ENCODE results near the gene NSF.

The NSF gene

DNA sequence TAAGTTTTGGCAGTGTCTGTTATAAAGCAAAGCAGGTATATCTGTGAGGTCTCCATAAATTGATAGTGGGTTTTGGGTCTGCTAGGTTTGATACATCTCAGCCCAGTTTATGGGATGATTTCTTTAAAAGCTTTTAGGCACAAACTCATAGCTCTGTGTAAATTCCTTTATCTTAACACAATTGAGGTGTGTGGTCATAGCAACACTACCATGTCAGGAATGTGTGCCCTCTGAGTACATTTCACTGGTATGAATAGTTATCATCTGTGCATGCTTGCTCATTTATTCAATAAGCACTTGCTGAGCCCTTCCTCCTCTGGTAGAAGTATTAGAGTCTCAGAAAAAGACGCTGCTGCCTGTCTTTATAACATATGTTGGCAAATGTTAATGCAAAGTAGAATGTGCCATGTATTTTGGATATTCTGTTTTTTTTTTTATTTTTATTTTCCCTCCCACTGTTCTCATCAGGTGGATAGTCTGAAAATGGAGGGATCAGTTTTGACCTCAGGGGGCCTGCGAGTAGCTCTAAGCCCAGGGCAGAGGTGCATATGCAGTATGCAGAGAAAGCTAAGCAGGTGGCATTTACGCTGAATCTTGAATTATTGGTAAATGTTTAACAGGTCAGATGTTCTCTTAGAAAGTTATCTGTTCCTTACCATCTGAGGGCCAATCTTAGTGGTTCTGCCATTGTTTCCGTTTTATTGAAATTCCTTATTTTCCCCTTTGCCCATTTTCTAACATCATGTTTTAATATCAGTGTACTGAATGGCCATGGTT lies 137.3 kb downstream of the NSF start:
- peaks cover 59% of the 10 kb centered on the region for H3K36me3 Mint-ChIP-seq
- H3K4me3 Mint-ChIP-seq: no peak overlapping the region
- no peak overlapping the region for H3K27ac Mint-ChIP-seq
- ATAC-seq: no peak
- H3K9me3 Mint-ChIP-seq: no peaks in the 10 kb centered on the region
- H3K27me3 Mint-ChIP-seq: no peaks in the 10 kb centered on the region
- peaks cover 19% of the 10 kb centered on the region for H3K4me1 Mint-ChIP-seq

DNA sequence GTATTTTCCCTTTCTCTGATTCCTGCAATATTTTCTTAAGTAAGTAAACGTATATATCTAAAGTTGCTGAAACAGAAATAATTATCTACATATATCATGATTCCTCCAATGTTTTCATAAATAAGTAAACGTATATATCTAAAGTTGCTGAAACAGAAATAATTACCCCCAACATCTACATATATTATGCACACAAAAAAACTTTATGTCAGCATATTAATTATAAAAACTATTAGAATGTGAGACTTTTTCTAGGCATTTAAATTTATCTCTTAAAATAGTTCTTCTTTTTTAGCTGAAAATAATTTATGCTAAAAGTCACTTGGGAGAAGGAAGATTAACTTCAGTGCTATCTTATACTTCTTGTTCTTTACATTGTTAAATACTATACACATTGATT lies 139.6 kb downstream of the NSF start:
- H3K4me3 Mint-ChIP-seq: no peak overlapping the region
- no peaks in the 10 kb centered on the region for H3K27me3 Mint-ChIP-seq
- H3K27ac Mint-ChIP-seq: no peak overlapping the region
- no peaks in the 10 kb centered on the region for H3K9me3 Mint-ChIP-seq
- peaks cover 50% of the 10 kb centered on the region for H3K36me3 Mint-ChIP-seq
- H3K4me1 Mint-ChIP-seq: peaks cover 14% of the 10 kb centered on the region
- ATAC-seq: no peak

DNA sequence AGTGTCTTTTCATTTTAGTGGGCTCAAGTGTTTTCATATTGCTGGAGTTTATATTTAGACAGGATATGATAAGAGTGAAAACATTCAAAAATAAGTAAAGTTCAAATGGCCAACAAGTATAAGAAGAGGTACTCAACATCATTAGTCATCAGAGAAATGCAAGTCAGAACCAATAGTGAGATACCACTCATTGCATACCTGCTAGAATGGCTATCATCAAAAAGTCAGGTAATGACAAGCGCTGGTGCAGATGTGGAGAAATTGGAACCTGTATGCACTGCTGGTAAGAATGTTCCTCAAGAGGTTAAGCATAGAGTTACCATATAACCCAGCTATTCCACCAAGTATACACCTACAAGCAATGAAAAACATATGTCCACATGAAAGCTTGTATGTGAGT lies 140.2 kb downstream of the NSF start:
- Mint-ChIP-seq H3K9me3 (no peaks in the 10 kb centered on the region), H3K27ac (peak overlapping the region; percentile 44), H3K4me3 (no peak overlapping the region), H3K4me1 (peaks cover 19% of the 10 kb centered on the region), H3K36me3 (peaks cover 50% of the 10 kb centered on the region), H3K27me3 (no peaks in the 10 kb centered on the region)
- ATAC-seq: no peak

DNA sequence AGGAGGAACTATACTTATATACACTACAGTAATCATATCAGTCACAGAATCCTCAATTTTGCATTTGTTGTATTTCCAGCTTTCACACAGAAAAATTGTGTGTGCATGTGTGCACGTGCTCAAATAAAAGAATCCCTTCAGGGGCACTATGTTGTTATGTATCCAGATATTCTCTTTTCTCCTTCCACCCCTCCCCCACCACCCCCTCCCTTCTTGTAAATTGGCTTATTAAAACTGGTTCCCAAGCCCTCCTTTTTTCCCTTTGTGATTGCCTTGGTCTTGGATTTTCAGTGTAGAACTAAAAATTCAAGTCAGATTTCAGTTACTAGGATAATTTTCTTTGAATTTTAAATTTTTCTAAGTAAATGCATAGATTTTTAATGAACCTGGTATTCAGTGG lies 141.7 kb downstream of the NSF start:
- Mint-ChIP-seq H3K27ac (no peak overlapping the region), H3K27me3 (no peaks in the 10 kb centered on the region), H3K4me3 (no peak overlapping the region), H3K36me3 (peaks cover 40% of the 10 kb centered on the region), H3K9me3 (no peaks in the 10 kb centered on the region), H3K4me1 (peaks cover 34% of the 10 kb centered on the region)
- ATAC-seq: no peak

DNA sequence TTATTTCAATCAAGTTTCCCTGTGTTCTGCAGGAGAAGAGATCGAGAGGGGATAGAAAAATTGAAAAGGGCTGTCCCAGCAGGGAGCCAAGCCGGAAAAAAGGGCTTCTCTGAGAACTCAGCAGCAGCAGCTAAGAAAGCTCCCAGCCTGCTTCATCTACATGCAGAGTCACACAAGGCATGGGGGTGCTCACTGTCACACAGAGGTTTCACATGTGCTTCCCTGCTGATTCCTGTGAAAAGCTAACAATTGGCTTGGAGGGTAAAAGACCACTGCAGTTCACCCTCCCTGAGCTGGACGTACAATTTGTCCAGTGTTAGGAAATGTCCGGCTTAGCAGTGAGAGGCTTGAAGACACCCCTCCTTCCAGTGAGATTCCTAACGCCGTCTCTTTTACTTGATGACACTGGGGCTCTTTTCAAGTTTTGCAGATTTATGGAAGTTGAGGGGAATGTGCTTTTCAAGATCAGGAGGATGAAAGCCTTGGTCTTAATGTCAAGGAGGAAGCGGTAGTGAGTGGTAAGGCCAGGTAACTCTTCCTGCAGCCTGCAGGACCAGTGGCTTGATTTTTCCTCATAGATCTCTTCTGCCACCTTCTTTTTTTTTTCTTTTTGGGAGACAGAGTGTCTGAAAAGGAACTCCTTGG lies 142.4 kb downstream of the NSF start:
- H3K27me3 Mint-ChIP-seq: no peaks in the 10 kb centered on the region
- H3K4me1 Mint-ChIP-seq: peaks cover 41% of the 10 kb centered on the region
- H3K9me3 Mint-ChIP-seq: no peaks in the 10 kb centered on the region
- ATAC-seq: no peak
- H3K27ac Mint-ChIP-seq: peak overlapping the region; percentile 53
- H3K36me3 Mint-ChIP-seq: peaks cover 34% of the 10 kb centered on the region
- H3K4me3 Mint-ChIP-seq: no peak overlapping the region

DNA sequence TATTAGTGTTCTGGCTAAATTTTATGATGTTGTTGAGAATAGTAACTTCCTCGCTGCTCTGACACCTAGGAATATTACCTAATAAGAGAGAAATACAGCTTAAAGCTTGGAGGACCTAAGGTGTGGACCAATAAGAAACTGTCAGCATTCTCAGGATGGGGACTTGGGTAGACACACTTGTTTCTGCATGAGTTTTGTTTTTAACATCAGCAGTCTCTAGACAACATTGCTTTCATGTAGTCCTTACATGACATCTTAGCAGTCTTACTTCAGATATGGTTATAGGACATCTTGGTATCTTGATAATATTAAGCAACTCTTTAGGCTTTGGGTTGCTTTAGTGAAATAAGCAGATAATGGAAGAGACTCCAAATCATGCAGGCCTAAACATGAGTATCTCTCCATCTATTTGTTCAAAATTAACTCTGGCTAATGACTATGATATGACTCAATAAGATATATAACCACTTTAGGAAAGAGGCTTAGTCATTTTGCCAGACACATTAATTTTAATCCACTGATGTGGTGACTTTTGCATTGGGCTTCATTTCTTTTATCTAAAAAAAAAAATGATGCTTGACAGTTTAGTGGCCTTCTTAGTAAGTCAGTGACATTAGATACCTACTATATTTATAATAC lies 143.5 kb downstream of the NSF start:
- peaks cover 32% of the 10 kb centered on the region for H3K36me3 Mint-ChIP-seq

DNA sequence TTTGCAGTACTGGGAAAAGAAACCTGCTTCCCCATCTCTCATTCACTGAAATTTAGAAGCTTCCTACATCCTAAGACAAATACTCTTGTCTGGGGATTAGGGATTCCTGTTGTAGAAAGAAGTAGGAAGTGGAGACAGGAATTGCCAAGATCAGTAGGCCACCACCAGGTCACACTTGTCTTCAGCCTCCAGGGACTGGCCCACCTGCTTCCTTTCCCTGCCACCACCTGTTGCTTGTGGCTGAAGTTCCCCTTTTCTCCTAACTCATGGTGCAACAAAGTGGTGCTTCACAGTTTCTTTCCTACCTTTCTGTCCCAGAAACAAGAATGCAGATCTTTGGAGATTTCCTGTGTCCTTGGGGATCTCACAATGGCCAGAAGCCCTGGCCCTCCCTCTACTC lies 145.6 kb downstream of the NSF start:
- H3K27ac Mint-ChIP-seq: peak overlapping the region; percentile 69
- H3K9me3 Mint-ChIP-seq: no peaks in the 10 kb centered on the region
- peak; percentile 73 for ATAC-seq
- H3K4me1 Mint-ChIP-seq: peaks cover 39% of the 10 kb centered on the region
- peak overlapping the region; percentile 5 for H3K4me3 Mint-ChIP-seq
- H3K36me3 Mint-ChIP-seq: peaks cover 23% of the 10 kb centered on the region
- H3K27me3 Mint-ChIP-seq: no peaks in the 10 kb centered on the region

More for the DNA sequence above, 143.5 kb downstream of the NSF start:
- H3K9me3 Mint-ChIP-seq: no peaks in the 10 kb centered on the region
- H3K4me3 Mint-ChIP-seq: no peak overlapping the region
- no peaks in the 10 kb centered on the region for H3K27me3 Mint-ChIP-seq
- ATAC-seq: no peak
- H3K27ac Mint-ChIP-seq: no peak overlapping the region
- peaks cover 42% of the 10 kb centered on the region for H3K4me1 Mint-ChIP-seq

DNA sequence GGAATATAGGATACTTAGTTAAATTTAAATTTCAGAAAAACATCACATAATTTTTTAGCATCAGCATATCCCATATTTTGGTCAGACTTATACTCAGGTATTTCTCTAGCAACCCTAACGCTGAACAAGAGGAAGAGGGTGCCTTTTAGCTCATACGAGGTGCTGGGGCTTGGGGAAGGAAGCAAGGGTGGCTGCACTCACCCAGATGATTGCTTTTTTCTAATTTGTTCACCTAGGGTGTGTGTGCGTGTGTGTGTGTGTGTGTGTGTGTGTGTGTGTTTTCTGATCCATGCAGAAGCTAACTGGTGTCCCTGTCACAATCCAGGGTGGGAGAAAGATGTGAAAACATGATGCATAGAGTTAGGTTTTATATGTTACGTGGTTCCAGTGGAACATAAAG lies 146.9 kb downstream of the NSF start:
- Mint-ChIP-seq H3K27me3 (no peaks in the 10 kb centered on the region), H3K36me3 (peaks cover 29% of the 10 kb centered on the region), H3K4me1 (peaks cover 33% of the 10 kb centered on the region), H3K9me3 (no peaks in the 10 kb centered on the region), H3K4me3 (no peak overlapping the region), H3K27ac (peak overlapping the region; percentile 69)
- ATAC-seq: peak; percentile 77

DNA sequence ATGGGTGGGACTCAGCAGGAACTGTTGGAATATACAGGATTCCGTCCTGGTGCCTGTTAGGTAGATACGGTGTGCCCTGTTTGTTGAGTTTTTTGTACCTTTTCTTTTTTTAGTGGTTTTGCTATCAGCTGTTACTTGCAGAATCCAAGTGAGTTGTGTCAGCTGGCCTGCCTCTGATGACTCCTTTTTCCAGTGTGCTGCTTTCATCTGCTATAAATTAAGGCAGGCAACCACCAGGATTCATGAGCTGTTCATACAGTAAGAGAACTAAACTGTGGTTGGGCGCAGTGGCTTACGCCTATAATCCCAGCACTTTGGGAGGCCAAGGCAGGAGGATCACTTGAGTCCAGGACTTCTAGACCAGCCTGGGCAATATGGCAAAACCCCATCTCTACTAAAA lies 148.1 kb downstream of the NSF start:
- Mint-ChIP-seq H3K27me3 (no peaks in the 10 kb centered on the region), H3K36me3 (peaks cover 31% of the 10 kb centered on the region), H3K4me1 (peaks cover 28% of the 10 kb centered on the region), H3K9me3 (no peaks in the 10 kb centered on the region), H3K4me3 (no peak overlapping the region), H3K27ac (no peak overlapping the region)
- no peak for ATAC-seq

DNA sequence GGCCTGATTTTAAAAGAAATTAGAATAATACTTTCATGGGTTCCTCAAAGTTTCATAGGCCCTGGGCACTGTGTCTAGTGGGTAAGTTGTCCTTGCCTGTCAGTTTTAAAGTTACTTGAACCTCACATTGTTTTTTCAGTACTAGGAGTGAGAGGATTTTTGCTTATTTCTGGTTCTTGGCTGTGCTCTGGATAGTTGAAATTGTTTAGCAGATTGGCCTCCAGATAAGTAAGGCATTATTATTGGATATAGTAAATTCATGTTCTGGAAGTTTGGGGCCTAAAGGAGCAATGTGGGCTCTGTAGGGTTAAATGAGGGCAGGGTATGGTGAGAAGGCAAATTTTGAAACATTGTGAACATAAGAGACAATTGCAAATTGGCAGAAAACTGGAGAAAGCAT lies 149.5 kb downstream of the NSF start:
- H3K9me3 Mint-ChIP-seq: no peaks in the 10 kb centered on the region
- H3K27ac Mint-ChIP-seq: no peak overlapping the region
- H3K36me3 Mint-ChIP-seq: peaks cover 39% of the 10 kb centered on the region
- H3K4me3 Mint-ChIP-seq: no peak overlapping the region
- ATAC-seq: no peak
- H3K4me1 Mint-ChIP-seq: peaks cover 28% of the 10 kb centered on the region
- no peaks in the 10 kb centered on the region for H3K27me3 Mint-ChIP-seq

DNA sequence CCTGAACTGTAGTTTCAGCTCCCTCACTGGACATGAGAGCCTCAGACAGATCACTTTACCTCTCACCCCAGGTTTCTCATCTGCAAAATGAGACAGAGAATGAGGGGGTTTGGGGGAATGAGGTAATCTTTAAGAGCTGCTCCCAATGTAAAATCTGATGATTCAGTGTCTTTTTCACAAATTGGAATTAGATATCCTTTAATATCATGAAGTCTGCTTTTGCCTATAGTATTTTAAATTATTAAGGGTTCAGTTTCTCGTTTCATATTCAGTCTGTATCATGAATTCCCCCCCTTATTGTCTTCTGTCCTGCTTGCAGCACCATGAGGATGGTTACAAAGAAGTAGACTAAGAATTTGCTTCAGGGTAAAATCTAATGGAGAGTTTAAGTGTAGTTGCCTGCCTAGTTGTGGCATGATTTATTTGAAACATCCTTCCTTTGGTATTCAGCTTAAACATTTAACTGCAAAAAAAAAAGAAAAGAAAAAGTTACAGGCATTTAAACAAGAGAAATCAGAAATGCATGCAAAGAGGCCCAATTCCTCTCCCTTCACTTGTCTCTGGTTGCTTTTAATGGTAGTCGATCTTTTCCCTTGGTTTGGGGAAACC lies 150.8 kb downstream of the NSF start:
- no peaks in the 10 kb centered on the region for H3K27me3 Mint-ChIP-seq
- H3K4me3 Mint-ChIP-seq: no peak overlapping the region
- H3K9me3 Mint-ChIP-seq: no peaks in the 10 kb centered on the region
- no peak for ATAC-seq
- H3K4me1 Mint-ChIP-seq: peaks cover 18% of the 10 kb centered on the region
- H3K36me3 Mint-ChIP-seq: peaks cover 45% of the 10 kb centered on the region
- H3K27ac Mint-ChIP-seq: no peak overlapping the region

DNA sequence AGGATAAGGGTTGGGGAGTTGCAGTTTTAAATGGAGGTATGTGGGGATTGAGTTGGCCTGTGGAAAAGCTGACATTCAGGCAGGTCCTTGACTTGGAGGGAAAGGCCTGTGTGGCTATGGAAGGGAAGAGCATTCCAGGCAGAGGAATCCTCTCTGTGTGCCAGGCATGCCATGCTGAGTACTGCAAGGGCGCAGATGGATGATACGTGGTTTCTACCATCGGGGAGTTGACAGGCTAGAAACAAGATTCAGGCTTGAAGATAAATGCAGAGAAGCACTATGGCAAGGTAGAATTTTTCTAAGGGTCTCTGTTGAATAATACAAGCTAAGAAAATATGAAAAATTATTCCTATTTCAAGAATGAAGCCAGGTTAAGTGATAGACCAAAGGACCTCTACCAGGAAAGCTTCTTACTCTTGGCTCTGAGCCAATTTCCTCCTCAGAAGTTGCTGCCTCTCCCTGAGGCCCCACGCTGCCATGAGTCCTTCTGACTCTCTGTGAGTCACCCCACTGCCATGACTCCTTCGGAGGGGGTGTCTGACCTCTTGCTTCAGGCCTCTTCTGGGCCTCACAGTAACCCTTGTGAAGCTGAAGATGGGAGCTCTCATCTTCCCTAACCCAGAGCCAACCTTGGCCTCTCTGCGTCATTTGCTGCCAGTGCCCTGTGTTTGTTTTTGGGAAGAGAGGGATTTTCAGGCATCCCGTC lies 152.2 kb downstream of the NSF start:
- no peak for ATAC-seq
- Mint-ChIP-seq H3K4me1 (peaks cover 8% of the 10 kb centered on the region), H3K9me3 (no peaks in the 10 kb centered on the region), H3K27me3 (no peaks in the 10 kb centered on the region), H3K36me3 (peaks cover 53% of the 10 kb centered on the region), H3K27ac (peak overlapping the region; percentile 20), H3K4me3 (no peak overlapping the region)

DNA sequence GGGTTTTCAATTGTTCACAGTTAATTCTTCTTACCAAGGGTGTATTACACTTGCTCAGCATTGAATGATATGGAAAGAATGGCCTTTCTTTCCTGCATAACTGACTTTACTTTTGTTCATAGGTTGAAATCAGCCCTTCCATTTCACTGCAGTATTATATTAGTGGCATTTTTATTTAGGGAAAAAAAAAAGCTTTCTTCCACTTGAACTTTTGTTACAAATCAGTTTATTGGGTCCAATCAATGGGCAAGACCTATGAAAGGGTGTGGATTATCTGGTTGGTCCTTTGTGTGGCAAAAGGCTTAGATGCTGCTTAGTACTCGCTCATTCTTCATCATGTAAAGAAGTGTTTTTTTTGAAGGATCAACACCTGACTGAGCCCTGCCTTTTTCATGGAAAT lies 154.0 kb downstream of the NSF start:
- Mint-ChIP-seq H3K9me3 (no peaks in the 10 kb centered on the region), H3K4me3 (no peak overlapping the region), H3K36me3 (peaks cover 54% of the 10 kb centered on the region), H3K27ac (no peak overlapping the region), H3K27me3 (no peaks in the 10 kb centered on the region), H3K4me1 (peaks cover 17% of the 10 kb centered on the region)
- ATAC-seq: no peak

DNA sequence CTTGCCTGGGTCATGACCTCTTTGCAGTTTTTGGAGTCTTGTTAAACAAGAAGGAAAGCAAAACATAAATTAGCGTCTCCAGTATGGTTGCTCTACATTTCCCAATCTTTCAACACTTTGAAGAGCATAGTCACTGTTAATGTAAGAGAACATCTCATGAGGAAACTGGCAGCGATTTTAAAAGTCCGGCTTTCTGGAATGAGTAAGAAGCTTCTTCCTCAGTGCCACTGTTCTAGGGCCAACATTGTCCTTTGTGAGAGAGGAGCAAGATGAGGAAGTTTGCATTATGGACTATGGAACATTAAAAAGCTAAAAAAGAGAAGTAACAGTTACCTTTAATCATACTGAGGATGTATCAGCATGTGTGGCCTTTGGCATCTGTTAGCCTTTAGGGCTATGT lies 154.9 kb downstream of the NSF start:
- H3K4me3 Mint-ChIP-seq: no peak overlapping the region
- H3K9me3 Mint-ChIP-seq: no peaks in the 10 kb centered on the region
- no peak overlapping the region for H3K27ac Mint-ChIP-seq
- ATAC-seq: no peak
- H3K36me3 Mint-ChIP-seq: peaks cover 54% of the 10 kb centered on the region
- no peaks in the 10 kb centered on the region for H3K27me3 Mint-ChIP-seq
- H3K4me1 Mint-ChIP-seq: peaks cover 17% of the 10 kb centered on the region

DNA sequence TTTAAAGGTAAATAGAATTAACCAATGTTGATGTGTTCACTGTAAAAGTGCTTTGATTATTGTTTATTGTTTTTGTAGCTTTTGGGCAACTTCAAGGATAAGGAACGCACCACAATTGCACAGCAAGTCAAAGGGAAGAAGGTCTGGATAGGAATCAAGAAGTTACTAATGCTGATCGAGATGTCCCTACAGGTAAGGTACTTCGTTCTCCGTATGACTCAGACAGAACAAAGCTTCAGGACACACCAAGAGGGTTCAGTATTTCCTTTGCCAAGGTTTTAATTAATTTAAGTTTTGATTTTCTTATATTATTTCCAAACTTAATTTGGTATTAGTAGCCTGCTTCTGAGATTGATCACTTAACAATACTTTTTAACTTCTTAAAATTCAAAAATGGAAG lies 161.0 kb downstream of the NSF start:
- Mint-ChIP-seq H3K4me1 (peaks cover 17% of the 10 kb centered on the region), H3K27ac (no peak overlapping the region), H3K4me3 (no peak overlapping the region), H3K36me3 (peaks cover 40% of the 10 kb centered on the region), H3K9me3 (no peaks in the 10 kb centered on the region), H3K27me3 (no peaks in the 10 kb centered on the region)
- ATAC-seq: no peak

All from stimulated activated memory B cell treated with anti-CD40 and anti-IgM and Interleukin-4, amounts not matched to agents 10 μg/mL and 1 μg/mL and 100 μg/mL, for 72 hours (primary cell).